Hematopoietic multipotent progenitor cell treated with erythropoietin and hydrocortisone succinate and interleukin-3 and kit ligand, for 6 days (in vitro differentiated cells): ENCODE data around the gene KLHL29.

ENCODE experiments used
- DNase-seq: peaks from one replicate; pipeline ENCODE4 v3.0.0-alpha.2; 2015

The KLHL29 gene

DNA sequence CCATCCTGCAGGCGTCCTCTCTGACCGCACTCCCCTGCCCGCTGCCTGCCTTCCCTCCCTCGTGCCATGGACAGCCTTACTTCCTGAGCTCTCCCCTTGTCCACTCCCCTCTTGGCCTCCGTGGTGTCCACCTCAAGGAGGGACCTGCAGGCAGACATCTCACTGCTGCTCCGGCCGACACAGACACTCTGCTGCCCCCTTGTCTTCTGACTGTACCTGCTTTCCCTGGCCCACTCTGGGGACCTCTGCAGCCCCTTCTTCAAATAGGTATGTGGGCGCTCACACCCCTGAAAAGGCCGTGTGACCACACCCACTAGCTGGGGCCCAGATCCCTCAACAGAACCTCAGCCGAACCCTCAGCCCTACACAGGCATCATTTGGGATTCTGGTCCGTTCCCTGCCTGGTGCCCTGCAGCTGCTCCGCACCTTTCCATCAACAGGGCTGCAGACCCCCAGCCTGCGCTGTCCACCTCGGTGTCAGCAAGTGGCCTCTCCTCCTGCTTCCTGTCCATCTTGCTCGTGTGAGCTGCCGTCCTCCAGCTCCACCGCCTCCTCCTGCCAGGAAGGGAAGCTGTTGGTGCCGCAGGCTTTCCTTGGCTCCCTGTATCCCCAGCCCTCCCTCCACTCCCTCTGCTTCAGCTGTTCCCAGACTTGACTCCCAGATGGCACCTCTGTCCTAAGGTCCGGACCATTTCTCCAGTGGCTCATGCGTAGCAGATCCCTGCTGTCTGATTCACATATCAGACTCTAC is 94.1 kb downstream of the KLHL29 start:
- DNase-seq = no peak

DNA sequence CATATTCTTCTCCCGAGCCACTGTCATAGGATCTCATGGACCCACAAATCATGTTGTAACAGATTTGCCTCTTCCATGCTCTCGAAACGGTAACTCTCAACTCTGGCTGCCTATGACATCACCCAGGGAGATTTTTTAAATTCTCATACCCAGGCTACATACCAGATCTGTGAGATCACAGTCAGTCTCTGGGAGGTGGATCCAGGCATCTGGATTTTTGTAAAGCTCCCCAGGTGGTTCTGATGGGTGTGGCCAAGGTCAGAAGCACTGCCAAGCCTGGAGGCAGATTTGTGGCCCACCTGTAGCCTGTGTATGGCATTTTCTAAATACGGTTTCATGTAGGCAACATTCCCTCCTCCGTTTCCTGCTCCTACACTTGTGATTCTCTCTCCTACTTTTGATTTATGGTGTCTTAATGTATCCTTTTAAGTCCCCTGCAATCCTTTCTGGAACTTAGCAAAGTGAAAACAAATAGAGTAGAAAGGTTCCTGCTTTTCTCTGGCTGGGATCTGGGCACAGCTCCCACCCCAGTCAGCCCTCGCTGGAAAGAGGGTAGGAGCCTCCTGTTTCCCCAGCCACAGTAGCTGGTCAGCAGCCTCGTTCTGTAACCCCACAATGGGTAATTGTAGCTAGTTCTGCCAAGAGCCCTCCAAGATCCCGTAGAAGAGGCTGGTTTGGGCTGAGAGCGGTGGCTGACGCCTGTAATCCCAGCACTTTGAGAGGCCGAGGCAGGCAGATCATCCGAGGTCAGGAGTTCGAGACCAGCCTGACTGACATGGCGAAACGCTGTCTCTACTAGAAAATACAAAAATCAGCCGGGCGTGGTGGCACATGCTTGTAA is 96.2 kb downstream of the KLHL29 start:
- DNase-seq = no peak

DNA sequence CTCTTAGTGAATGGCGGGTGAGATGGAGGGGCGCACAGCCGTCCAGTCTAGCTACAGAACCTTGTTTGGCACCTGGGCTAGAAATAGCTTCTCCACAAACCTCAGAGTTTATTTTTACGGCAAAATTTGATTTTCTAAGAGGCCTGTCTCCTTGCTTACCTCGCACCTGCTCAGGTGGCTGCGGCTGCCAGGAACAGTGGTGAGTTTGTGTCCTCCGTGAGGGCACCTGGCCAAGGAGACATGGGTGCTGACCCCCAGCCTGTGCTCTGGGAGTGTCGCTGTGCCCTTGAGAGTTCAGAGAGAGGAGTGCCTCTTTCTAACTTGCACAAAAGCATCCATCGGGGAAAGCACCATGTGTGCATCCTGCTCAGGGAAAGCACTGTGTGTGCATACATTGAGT is 97.2 kb downstream of the KLHL29 start:
- no peak for DNase-seq

DNA sequence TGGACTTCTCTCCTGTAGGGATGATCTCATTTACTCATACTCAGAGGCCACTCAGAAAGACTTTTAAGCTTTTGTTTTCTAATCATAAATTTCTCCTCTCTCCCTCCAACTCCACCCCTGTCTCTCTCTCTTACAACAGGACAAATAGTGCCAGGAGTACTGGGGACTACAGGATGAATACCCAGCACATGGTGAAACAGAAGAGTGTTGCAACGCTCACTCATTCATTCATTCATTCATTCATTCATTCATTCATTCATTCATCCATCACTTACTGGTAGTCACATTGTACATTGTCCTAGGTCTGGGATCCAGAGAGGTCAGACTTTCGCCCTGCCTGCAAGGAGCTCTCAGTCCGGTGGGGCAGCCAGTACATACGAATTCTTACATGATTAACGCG is 97.6 kb downstream of the KLHL29 start:
- no peak for DNase-seq

GRCh38 chr2:23483791-23484190 is 98.8 kb downstream of the KLHL29 start:
- DNase-seq = no peak

DNA sequence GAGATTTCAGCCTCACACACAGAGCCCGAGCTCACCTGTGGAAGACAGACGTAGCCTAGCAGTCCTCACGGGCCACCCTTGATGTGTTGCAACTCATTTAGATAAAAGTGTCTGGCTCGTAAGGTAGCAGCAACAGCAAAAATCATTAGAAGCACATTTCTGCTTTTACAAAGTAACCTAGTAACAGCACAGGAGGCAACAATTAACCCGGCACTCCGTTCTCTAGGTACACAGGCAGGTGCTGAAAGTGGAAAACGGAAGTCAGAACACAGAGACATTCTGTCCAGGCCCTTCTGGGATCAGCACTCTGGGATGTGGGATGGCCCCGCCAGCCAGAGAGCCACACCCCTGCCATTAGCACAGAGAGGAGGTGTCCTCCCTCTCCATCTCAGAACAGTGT is 99.3 kb downstream of the KLHL29 start:
- DNase-seq = no peak

DNA sequence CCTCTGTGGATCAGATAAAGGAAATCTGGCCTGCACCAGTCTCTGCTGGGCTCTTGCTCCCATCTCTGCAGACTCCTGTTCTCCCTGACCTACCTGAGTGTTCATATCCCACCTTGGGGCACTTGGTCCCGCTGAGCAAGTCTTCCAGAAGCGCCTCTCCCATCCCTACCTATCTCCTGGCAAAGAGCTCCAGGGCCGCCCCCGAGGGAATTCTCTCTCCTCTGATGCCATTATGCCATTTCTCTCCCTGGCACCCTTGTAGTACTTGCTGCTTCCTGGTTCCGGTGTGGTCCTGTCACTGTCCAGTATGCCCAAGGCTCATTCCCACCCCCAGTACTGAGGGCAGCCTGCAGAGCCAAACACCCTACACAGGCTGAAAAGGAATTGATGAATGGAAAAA is 99.8 kb downstream of the KLHL29 start:
- no peak for DNase-seq

DNA sequence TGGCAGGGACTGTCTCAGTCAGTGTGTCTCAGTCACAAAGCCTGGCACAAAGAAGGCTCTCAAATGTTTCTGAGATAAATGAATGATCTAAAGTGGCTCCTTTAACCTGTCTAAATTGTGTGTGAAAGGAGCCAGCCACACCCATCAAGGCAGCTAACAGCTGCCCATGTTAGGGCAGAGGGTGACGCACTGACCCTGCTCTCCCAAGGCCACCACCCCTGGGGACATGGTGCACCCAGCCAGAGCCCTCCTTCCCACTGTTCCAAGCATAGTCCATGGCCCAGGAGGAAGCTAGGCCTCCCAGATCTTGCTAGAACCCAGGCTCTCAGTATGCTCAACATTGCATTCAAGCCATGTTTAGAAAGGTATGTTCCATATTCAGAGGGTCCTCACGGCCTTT is 100.3 kb downstream of the KLHL29 start:
- DNase-seq = no peak

DNA sequence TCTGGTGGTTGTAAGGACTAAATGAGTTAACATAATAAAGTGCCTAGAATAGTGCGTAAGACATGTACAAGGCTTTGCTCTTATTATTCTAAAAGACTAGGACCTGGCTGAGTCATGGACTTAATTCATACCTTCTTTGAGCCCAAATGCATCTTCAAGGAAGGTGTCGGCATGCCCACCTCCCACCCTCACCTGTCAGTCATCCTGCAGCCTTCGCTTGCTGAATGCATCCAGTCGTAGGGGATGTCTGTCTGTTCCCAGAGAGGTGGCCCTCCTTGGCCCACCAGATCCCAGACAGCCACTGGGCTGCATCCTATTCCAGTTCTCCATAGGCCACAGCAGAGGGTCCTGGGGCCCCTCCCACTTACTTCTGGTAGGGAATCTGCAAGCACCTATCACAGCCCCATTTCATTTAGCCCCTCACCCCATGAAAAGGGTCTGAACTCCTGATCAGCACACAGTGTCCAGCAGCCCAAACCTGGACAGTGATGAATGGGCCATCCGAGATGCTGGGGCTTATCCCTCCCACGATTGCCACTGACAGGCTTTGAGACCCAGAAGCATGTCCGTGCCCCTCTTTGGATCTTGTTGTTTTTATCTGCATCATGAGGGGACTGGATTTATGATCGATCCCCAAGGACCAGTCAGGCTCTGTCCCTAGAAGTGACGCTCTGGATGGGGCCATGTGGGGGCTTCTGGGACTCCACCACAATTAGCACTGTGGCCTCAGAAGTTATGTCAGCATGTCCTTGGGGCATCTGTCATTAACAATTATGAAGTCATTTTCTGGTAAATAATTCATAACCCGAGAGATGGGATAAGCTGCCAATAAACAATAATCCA is 101.1 kb downstream of the KLHL29 start:
- DNase-seq = no peak

DNA sequence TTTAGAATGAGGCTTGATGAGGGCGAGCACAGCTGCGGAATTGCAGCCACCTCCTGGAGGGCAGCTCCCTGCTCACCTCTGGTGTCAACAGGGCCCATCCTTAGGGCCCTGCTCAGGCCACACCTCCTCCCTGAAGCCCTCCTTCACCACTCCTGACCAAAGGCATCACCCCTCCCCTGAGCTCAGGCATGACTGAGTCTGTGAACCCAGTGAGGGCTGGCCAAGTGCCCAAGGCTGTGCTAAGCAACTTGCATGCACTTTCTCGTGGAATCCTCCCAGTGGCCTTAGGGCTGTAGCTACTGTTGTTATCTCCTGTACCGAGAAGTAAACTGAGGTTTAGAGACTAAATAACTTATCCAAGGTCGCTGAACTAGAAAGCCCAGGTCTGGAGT is 101.7 kb downstream of the KLHL29 start:
- DNase-seq = no peak

GRCh38 chr2:23487735-23488492 is 102.9 kb downstream of the KLHL29 start:
- peak; percentile 8 for DNase-seq

DNA sequence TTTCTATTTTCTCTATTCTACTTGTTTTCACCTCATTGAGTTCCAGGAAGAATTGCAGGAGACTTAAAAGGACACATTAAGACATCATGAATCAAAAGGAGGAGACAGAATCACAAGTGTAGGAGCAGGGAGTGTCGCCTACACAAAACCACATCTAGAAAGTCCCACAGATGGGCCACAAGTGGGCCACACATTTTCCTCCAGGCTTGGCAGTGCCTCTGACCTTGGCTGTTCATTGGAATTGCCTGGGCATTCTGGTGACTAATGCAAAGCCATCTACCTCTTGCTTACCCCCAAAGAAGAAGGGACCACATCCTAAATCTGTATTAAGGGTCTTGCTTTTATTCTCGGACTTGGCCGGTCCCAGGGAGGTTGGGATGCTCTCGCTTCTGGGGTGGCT is 103.6 kb downstream of the KLHL29 start:
- DNase-seq = no peak

DNA sequence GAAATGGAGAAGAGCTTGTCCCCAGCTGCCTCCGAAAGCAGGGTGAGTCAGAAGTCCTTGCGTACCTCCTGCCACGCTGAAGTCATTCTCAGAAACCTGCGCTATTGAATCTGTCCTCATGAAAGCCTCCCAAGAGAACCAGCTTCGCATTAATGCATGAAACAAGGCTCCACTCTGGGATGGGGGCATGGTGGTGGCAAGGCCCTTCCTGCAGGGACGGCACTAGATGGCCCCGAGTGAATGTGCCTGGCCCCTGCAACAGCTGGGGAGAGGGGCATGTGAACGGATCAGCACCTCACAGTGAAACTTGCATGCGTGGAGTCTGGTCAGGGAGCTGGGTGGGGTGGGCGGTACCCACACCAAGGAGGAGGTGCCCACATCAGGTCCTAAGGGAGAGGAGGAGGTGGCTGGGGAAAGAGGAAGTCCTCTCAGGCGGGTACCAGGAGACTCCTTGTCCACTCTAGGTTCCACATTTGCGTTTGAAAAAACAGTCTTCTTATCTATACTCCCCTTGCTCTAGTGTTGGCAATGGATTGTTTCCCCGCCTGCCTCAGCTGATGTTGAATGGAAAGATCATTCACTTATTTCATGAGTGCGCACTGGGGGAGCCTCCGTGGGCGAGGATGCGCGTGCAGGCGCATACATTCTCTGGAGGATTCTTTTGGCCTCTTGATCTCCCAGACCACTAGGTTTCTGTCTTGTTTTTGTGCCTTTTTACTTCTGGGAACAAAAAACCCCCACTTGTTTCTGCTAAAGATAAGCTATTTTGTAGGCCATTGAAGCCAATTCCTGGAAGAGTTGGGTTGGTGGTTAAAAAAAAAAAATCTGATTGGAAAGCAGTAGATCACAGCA is 104.7 kb downstream of the KLHL29 start:
- peak; percentile 49 for DNase-seq

GRCh38 chr2:23491591-23492336 is 106.8 kb downstream of the KLHL29 start:
- no peak for DNase-seq

GRCh38 chr2:23492337-23492675 is 107.3 kb downstream of the KLHL29 start:
- no peak for DNase-seq

DNA sequence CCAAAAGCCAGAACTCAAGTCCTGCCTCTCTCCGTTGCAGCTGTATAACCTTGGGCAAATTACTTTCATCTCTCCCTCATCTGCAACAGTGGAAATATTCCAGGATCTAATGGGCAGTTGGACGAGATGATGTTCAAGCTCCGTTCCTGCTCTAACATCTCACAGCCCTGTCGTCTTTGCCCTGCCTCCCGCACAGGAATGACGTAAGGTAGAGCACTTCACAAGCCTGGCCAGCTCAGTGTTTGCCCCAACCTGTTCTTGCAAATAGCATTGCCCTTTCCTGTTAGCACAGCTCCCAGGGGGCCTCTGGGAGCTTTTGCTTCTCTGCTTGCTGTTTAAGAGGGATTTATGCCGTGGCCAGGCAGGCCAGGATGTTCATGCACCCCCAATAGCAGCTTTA is 107.9 kb downstream of the KLHL29 start:
- DNase-seq = no peak

DNA sequence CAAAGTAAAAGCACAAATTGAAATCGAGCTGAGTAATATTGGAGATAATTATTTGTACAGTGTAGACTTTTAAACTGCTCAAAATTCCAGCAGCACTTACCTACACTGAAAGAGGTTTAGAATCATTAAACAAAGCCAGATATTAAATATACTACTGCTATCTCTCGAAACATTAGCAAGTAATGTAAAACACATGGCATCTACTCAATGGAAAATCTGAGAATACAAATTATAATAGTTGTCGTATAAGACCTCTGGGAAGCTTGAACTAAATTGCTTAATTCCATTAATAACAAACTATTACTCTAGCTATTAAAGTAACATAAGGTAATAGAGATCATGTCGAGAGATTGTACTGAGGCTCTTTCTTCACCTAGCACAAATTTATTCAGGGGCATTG is 108.9 kb downstream of the KLHL29 start:
- DNase-seq = no peak

DNA sequence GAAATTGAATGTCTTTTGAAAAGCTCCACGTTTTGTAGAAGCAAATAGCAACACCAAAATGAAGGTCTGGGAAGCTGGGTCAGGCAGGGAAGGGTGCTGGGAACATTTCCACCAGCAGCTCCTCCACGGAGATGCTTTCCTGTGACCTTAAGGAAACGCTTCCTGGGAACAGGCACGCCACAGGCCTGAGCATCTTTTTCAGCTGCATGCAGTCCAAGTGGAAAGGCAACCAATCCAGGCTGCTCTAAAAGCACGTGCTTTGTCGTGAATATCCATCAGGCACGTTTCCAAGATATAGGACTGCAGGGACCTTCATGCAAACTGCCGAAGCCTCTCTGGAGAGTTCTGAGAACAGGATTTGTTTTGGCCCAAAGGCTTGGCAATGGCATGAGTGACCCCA is 109.3 kb downstream of the KLHL29 start:
- no peak for DNase-seq

DNA sequence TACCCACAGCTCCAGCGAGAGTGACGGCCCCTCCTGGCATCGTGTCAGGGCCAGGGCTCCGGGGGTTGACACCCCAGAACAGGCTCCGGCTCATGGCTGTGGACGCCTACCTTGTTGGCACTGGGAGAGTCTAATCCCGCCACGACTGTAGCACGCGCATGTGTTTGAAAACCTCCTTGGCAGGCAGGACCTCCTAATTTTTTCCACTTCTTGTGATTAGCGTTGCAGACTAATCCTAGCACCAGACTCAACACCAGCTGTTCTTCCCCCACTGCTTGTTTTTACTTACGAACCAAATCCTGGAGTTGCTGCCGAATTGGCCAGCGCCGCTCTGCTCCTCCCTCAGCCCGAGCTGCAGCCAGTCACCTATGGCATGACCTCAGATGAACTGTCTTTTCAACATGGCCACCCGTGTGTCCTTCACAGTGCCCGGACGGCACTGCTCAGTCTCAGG is 110.7 kb downstream of the KLHL29 start:
- no peak for DNase-seq

DNA sequence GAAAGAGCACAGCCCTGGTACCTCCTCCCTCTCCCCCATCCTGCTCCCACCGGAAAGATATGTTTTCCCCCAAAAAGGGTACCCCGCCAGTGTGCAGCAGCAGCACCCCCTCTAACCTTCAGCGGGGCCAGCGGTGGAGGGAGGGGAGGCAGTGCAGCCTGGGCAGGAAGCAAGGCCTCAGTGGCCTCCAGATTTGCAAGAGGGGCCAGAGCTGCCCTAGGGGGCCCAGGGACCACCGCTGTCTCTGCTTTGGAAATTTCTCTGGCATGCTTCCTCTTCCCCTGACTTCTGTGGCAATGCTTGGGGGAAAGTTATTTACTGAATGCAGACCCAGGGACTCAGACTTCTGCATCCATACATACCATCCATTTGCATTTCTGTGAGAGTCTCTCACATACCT is 111.5 kb downstream of the KLHL29 start:
- DNase-seq = no peak

DNA sequence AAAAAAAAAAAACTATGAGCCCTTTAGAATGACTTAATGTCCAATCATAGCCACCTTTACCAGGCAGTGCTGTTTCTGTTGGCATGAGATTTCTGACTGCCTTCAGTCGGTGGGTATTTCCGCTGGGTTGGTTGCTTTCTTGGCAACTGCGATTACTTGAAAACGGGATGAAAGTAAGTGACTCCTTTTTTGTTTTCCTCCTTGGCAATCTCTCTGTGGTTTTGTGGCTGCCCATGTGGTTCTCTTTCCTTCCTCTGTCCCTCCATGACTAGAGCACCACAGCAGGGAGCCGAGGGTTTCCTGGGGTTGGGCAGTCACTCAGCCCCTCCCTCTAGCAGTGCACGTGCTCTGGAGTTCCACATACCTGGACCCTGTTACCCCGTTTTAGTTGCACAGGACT is 112.1 kb downstream of the KLHL29 start:
- peak; percentile 44 for DNase-seq
